ENCODE measurements around the gene TOM1L2. TPM values are rescaled to one million over a fixed set of nuclear protein-coding genes. Genes with fewer than 3 reads are reported as not detected.

Gene TOM1L2
- total RNA-seq, 1 experiment from 2014 or later, result 34.2 TPM

DNA sequence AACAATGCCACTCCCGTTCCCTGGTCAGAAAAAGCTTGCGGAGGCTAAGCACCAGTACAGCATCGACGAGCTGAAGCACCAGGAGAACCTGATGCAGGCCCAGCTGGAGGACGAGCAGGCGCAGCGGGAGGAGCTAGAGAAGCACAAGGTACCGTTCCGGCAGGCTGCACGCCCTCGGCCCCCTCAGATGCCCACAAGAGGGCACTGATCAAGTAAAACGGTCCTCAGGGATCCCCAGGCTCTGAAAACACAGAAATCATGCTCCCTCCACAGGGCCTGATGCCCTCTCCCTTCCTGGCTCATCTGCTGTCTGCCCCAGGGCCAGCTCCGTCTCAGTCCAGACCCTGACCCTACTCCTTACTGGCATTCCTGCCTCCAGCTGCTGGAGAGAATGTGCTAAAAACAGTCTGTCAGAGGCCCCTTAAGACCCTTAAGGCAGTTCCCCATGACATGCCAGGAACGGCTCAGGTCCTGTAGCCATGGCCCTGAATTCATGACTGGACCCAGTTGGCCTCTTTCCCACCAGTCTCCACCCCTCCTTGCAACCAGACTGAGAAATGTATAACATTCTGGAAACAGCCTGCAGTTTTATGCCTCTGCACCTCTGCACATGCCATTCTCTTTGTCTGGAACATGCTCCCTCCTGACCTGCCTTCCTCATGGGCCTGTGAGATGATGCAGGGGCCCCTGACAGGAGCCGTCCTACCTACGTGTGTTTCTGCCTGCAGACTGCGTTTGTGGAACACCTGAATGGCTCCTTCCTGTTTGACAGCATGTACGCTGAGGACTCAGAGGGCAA is 22.3 kb upstream of the TOM1L2 start:
- no peak for DNase-seq (ENCODE audit: unreplicated experiment)
- Mint-ChIP-seq H3K4me3 (ENCODE audit: unreplicated experiment) (no peak overlapping the region), H3K9me3 (ENCODE audit: unreplicated experiment) (no peaks in the 10 kb centered on the region), H3K4me1 (ENCODE audit: insufficient read depth, unreplicated experiment) (peaks cover 24% of the 10 kb centered on the region), H3K27ac (ENCODE audit: low read depth, unreplicated experiment) (no peak overlapping the region), H3K27me3 (ENCODE audit: insufficient read depth, unreplicated experiment) (no peaks in the 10 kb centered on the region), H3K36me3 (ENCODE audit: insufficient read depth, unreplicated experiment) (peaks cover 6% of the 10 kb centered on the region)
- TF ChIP-seq, protein P1, sequence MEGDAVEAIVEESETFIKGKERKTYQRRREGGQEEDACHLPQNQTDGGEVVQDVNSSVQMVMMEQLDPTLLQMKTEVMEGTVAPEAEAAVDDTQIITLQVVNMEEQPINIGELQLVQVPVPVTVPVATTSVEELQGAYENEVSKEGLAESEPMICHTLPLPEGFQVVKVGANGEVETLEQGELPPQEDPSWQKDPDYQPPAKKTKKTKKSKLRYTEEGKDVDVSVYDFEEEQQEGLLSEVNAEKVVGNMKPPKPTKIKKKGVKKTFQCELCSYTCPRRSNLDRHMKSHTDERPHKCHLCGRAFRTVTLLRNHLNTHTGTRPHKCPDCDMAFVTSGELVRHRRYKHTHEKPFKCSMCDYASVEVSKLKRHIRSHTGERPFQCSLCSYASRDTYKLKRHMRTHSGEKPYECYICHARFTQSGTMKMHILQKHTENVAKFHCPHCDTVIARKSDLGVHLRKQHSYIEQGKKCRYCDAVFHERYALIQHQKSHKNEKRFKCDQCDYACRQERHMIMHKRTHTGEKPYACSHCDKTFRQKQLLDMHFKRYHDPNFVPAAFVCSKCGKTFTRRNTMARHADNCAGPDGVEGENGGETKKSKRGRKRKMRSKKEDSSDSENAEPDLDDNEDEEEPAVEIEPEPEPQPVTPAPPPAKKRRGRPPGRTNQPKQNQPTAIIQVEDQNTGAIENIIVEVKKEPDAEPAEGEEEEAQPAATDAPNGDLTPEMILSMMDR (IDR thresholded peaks at IDR 0.05; ENCODE audit: unreplicated experiment), result peak; percentile 3
- intact Hi-C loops (cut with micrococcal nuclease), result no loop called here
- POLR2A ChIA-PET, result interaction anchor here (1.0 kb wide), 1 partner anchor 13 kb away, joined by 3 read pairs; no protein-coding TSS in a partner anchor
- no TSS peak for BruUV-seq (replicated peaks)
- CTCF ChIA-PET, result interaction anchor here (1.1 to 3.8 kb wide), 3 partner anchors 13 to 73 kb away, joined by 3 to 18 read pairs (median 5); no protein-coding TSS in a partner anchor

DNA sequence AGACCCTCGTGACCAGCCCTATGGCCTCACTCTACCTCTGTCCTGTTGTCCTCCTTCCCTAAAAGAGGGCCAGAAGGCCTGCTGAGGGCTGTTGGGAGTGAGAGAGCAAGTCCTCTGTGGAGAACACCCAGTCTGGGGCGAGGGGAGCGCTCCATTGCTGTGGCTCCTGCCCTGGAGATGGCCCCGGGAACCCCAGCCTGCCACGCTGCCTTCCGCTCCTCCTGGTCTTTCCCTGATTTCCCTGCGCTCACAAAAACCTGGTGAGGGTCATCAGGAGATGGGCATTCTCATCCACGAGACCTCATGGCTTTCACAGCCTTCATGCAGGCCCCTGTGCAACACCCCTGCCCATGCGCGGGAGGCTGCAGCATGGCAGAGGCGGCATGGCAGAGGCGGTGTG is 21.7 kb upstream of the TOM1L2 start:
- CTCF ChIA-PET, result interaction anchor here (1.5 to 3.8 kb wide), 2 partner anchors 40 to 73 kb away, joined by 3 to 18 read pairs; no protein-coding TSS in a partner anchor
- DNase-seq (ENCODE audit: unreplicated experiment), result no peak
- TF ChIP-seq, protein P1 (IDR thresholded peaks at IDR 0.05; ENCODE audit: unreplicated experiment), result no peak
- Mint-ChIP-seq H3K4me1 (ENCODE audit: insufficient read depth, unreplicated experiment) (peaks cover 24% of the 10 kb centered on the region), H3K36me3 (ENCODE audit: insufficient read depth, unreplicated experiment) (peaks cover 6% of the 10 kb centered on the region), H3K27ac (ENCODE audit: low read depth, unreplicated experiment) (peak overlapping the region; percentile 57), H3K4me3 (ENCODE audit: unreplicated experiment) (no peak overlapping the region), H3K27me3 (ENCODE audit: insufficient read depth, unreplicated experiment) (no peaks in the 10 kb centered on the region), H3K9me3 (ENCODE audit: unreplicated experiment) (no peaks in the 10 kb centered on the region)
- no TSS peak for BruUV-seq (replicated peaks)
- POLR2A ChIA-PET, result interaction anchor here (1.0 kb wide), 1 partner anchor 14 kb away, joined by 3 read pairs; no protein-coding TSS in a partner anchor
- intact Hi-C loops (cut with micrococcal nuclease), result no loop called here

DNA sequence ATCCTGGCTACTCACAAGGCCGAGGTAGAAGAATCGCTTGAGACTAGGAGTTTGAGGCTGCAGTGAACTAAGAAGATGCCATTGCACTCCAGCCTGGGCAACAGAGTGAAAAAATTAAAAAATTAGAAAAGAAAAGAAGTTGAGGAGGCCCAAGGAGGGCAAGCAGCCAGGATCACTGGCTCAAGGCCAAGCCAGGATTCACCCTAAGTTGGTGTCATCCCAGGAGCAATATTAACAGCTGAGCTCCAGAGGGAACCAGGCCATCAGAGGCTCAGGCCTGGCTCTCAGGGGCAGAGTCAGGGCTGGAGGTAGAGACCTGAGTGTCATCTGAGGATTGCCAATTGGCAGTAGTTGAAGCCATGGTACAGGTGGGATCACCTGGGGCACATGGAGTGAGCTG is 21.2 kb upstream of the TOM1L2 start:
- H3K9me3 Mint-ChIP-seq (ENCODE audit: unreplicated experiment), result no peaks in the 10 kb centered on the region
- DNase-seq (ENCODE audit: unreplicated experiment), result no peak
- TF ChIP-seq, protein P1 (IDR thresholded peaks at IDR 0.05; ENCODE audit: unreplicated experiment), result no peak
- ChIA-PET POLR2A (interaction anchor here (0.6 kb wide), 1 partner anchor 873 kb away, joined by 3 read pairs; no protein-coding TSS in a partner anchor), CTCF (interaction anchor here (0.6 to 3.8 kb wide), 2 partner anchors 40 to 56 kb away, joined by 3 to 18 read pairs; no protein-coding TSS in a partner anchor)
- H3K27me3 Mint-ChIP-seq (ENCODE audit: insufficient read depth, unreplicated experiment), result no peaks in the 10 kb centered on the region
- H3K27ac Mint-ChIP-seq (ENCODE audit: low read depth, unreplicated experiment), result peak overlapping the region; percentile 57
- no peak overlapping the region for H3K4me3 Mint-ChIP-seq (ENCODE audit: unreplicated experiment)
- no TSS peak for BruUV-seq (replicated peaks)
- peaks cover 24% of the 10 kb centered on the region for H3K4me1 Mint-ChIP-seq (ENCODE audit: insufficient read depth, unreplicated experiment)
- H3K36me3 Mint-ChIP-seq (ENCODE audit: insufficient read depth, unreplicated experiment), result peaks cover 6% of the 10 kb centered on the region
- intact Hi-C loops (cut with micrococcal nuclease), result no loop called here

DNA sequence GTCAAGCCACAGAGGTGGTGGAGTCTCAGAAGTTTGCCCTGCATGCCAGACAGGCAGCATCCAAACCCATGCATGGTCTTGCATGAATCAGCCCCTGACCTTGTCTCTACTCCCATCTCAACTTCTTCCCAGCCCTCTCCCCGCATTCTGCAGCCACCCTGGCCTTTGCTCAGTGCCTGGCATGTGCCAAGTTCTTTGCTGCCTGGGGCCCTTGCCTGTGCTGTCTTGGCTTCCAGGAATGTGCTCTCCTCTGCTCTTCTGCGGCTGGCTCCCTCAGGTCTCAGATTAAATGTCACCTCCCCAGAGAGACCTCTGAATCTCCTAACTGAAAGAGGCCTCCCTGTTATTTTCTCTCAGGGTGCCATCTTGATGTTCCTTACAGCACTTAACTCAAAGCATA is 18.1 kb upstream of the TOM1L2 start:
- H3K9me3 Mint-ChIP-seq (ENCODE audit: unreplicated experiment), result no peaks in the 10 kb centered on the region
- TF ChIP-seq, protein P1 (IDR thresholded peaks at IDR 0.05; ENCODE audit: unreplicated experiment), result no peak
- intact Hi-C loops (cut with micrococcal nuclease), result loop anchor here (2.0 kb wide), 2 partner anchors 17 to 43 kb away; partner anchors contain the start of genes DRC3 and TOM1L2
- H3K27ac Mint-ChIP-seq (ENCODE audit: low read depth, unreplicated experiment), result peak overlapping the region; percentile 96
- H3K27me3 Mint-ChIP-seq (ENCODE audit: insufficient read depth, unreplicated experiment), result no peaks in the 10 kb centered on the region
- peaks cover 6% of the 10 kb centered on the region for H3K36me3 Mint-ChIP-seq (ENCODE audit: insufficient read depth, unreplicated experiment)
- H3K4me3 Mint-ChIP-seq (ENCODE audit: unreplicated experiment), result no peak overlapping the region
- peak; percentile 59 for DNase-seq (ENCODE audit: unreplicated experiment)
- H3K4me1 Mint-ChIP-seq (ENCODE audit: insufficient read depth, unreplicated experiment), result peaks cover 24% of the 10 kb centered on the region
- ChIA-PET POLR2A (interaction anchor here (1.0 kb wide), 1 partner anchor 69 kb away, joined by 3 read pairs; no protein-coding TSS in a partner anchor), CTCF (interaction anchor here (0.6 kb wide), 1 partner anchor 136 kb away, joined by 4 read pairs; no protein-coding TSS in a partner anchor)
- no TSS peak for BruUV-seq (replicated peaks)

Measured in MCF 10A (cell line).